GM21447 (cell line): ENCODE measurements around the gene WDR91.
"Not testable (repeated sequence)": the region's sequence is repeated elsewhere in the genome, so short reads cannot be mapped to it uniquely, and the experiment has no call there.

Experiments
- ATAC-seq: cut with Tn5 transposase; IDR thresholded peaks from one replicate; pipeline ENCODE4 v1.9.1; 2021; ENCODE audit not compliant: unreplicated experiment

The WDR91 gene

GRCh38 chr7:135180122-135180521, 31.2 kb downstream of the WDR91 start:
- ATAC-seq: no peak

GRCh38 chr7:135179321-135179925, 31.9 kb downstream of the WDR91 start:
- ATAC-seq: no peak

- no peak for ATAC-seq
Measured at GRCh38 chr7:135178364-135178763, 33.0 kb downstream of the WDR91 start.

GRCh38 chr7:135177028-135177696, 34.2 kb downstream of the WDR91 start:
- ATAC-seq: no peak

- ATAC-seq: no peak
Measured at GRCh38 chr7:135175931-135176330, 35.4 kb downstream of the WDR91 start.

- no peak for ATAC-seq
Measured at GRCh38 chr7:135174941-135175340, 36.4 kb downstream of the WDR91 start.

- ATAC-seq: not testable (repeated sequence)
Measured at GRCh38 chr7:135173916-135174315, 37.4 kb downstream of the WDR91 start.

- not testable (repeated sequence) for ATAC-seq
Measured at GRCh38 chr7:135171581-135172291, 39.6 kb downstream of the WDR91 start.

- peak; percentile 42 for ATAC-seq
Measured at GRCh38 chr7:135170998-135171481, 40.3 kb downstream of the WDR91 start.

GRCh38 chr7:135170274-135170997, 40.9 kb downstream of the WDR91 start, which contains the start of gene CYREN:
Gene CYREN (minus strand): TSS chr7:135170707. CDS start chr7:135168922, 1,785 bp downstream.
- ATAC-seq: peak; percentile 61

GRCh38 chr7:135169964-135170273, 41.4 kb downstream of the WDR91 start:
- peak; percentile 7 for ATAC-seq

GRCh38 chr7:135169141-135169963, 42.0 kb downstream of the WDR91 start:
- ATAC-seq: peak; percentile 22

GRCh38 chr7:135168489-135169140, 42.7 kb downstream of the WDR91 start:
- no peak for ATAC-seq

- ATAC-seq: no peak
Measured at GRCh38 chr7:135168001-135168400, 43.3 kb downstream of the WDR91 start.

- ATAC-seq: no peak
Measured at GRCh38 chr7:135167365-135167917, 43.9 kb downstream of the WDR91 start.

- ATAC-seq: no peak
Measured at GRCh38 chr7:135166338-135166990, 44.9 kb downstream of the WDR91 start.

GRCh38 chr7:135165862-135166261, 45.5 kb downstream of the WDR91 start:
- ATAC-seq: no peak

- ATAC-seq: no peak
Measured at GRCh38 chr7:135164357-135165061, 46.8 kb downstream of the WDR91 start.
